SU-DHL-6 (cell line): Measurements from ENCODE around the gene GPC1.

Experiments
- H2AFZ ChIP-seq: fragments of 200-600 bp; sonication (generic); 2 replicates; pipeline ENCODE4 v1.6.1; 2014; ENCODE audit warnings: low read depth, mild to moderate bottlenecking, moderate library complexity, mixed read lengths, antibody characterized with exemption, low read length; ENCODE audit not compliant: severe bottlenecking
- H3F3A ChIP-seq: fragments of 200-600 bp; shearing (Covaris generic); 2 replicates; pipeline ENCODE4 v1.6.0; 2016; ENCODE audit warnings: antibody characterized with exemption, mild to moderate bottlenecking; ENCODE audit not compliant: insufficient read depth
- H3K27ac ChIP-seq: fragments of 200-600 bp; sonication (generic); 2 replicates; pipeline ENCODE4 v1.5.1; 2016; ENCODE audit warnings: low read depth, mild to moderate bottlenecking, low read length, moderate library complexity, mixed read lengths
- H3K27me3 ChIP-seq: fragments of 200-600 bp; sonication (generic), shearing (Covaris generic); 2 replicates; pipeline ENCODE4 v1.6.0; 2014; ENCODE audit warnings: mild to moderate bottlenecking, low read length
- H3K36me3 ChIP-seq: fragments of 200-600 bp; sonication (generic); 2 replicates; pipeline ENCODE4 v1.6.1; 2014; ENCODE audit warnings: mild to moderate bottlenecking, low read length, mixed read lengths
- H3K4me2 ChIP-seq: fragments of 300-600, 200-600 bp; shearing (Covaris generic), sonication (generic); 2 replicates; pipeline ENCODE4 v1.6.0; 2014; ENCODE audit warnings: low read length, low read depth, mild to moderate bottlenecking; ENCODE audit not compliant: poor library complexity, severe bottlenecking
- H3K4me3 ChIP-seq: fragments of 200-600 bp; sonication (generic); 2 replicates; pipeline ENCODE4 v1.5.1; 2014; ENCODE audit warnings: antibody characterized with exemption, low read length, mild to moderate bottlenecking, mixed read lengths; ENCODE audit not compliant: insufficient read depth, poor library complexity, severe bottlenecking
- H3K79me2 ChIP-seq: fragments of 200-600 bp; sonication (generic); 2 replicates; pipeline ENCODE4 v1.6.1; 2014; ENCODE audit warnings: mild to moderate bottlenecking, low read length, moderate library complexity; ENCODE audit not compliant: insufficient read depth
- H3K9ac ChIP-seq: fragments of 200-600 bp; sonication (generic); 2 replicates; pipeline ENCODE4 v1.7.0; 2014; ENCODE audit warnings: mild to moderate bottlenecking, low read length
- H3K9me2 ChIP-seq: fragments of 200-600 bp; sonication (generic); replicated peaks from 2 replicates; pipeline ENCODE4 v1.6.1; 2014; ENCODE audit warnings: low read length; ENCODE audit not compliant: insufficient read depth
- H3K9me3 ChIP-seq: fragments of 200-600 bp; sonication (generic); 2 replicates; pipeline ENCODE4 v1.6.1; 2014; ENCODE audit warnings: low read length, mixed read lengths; ENCODE audit not compliant: insufficient read depth
- H4K20me1 ChIP-seq: fragments of 200-600 bp; sonication (generic); 2 replicates; pipeline ENCODE4 v1.6.1; 2014; ENCODE audit warnings: low read depth, mild to moderate bottlenecking, antibody characterized with exemption, low read length, moderate library complexity, mixed read lengths
- CTCF ChIP-seq: fragments of 200-600 bp; sonication (generic); IDR thresholded peaks from one replicate; pipeline ENCODE4 v1.5.1; 2017; ENCODE audit warnings: antibody characterized with exemption, mild to moderate bottlenecking, low read length, moderate library complexity; ENCODE audit not compliant: insufficient read depth, poor library complexity, severe bottlenecking
- EZH2phosphoT487 ChIP-seq: fragments of 200-600 bp; sonication (generic), shearing (Covaris generic); conservative IDR thresholded peaks from 2 replicates; pipeline ENCODE4 v1.6.1; 2018; ENCODE audit warnings: mild to moderate bottlenecking, antibody characterized with exemption, low read length, moderate library complexity, mixed read lengths

Gene GPC1

GRCh38 chr2:240465765-240466578 is 30.5 kb downstream of the GPC1 start:
- no peak overlapping the region for H3K27ac ChIP-seq
- H3K9ac ChIP-seq = no peak overlapping the region
- TF ChIP-seq CTCF (no peak), EZH2phosphoT487 (no peak)

GRCh38 chr2:240466579-240467148 is 31.2 kb downstream of the GPC1 start:
- H3K4me3 ChIP-seq = no peak overlapping the region
- no peaks in the 10 kb centered on the region for H4K20me1 ChIP-seq
- H3K9ac ChIP-seq = no peak overlapping the region
- H3K79me2 ChIP-seq = no peaks in the 10 kb centered on the region
- H3K27ac ChIP-seq = no peak overlapping the region
- H3K27me3 ChIP-seq = no peaks in the 10 kb centered on the region
- H2AFZ ChIP-seq = no peak overlapping the region
- no peaks in the 10 kb centered on the region for H3K9me2 ChIP-seq
- no peaks in the 10 kb centered on the region for H3K9me3 ChIP-seq
- no peak overlapping the region for H3K4me2 ChIP-seq
- TF ChIP-seq EZH2phosphoT487 (no peak), CTCF (no peak)
- no peaks in the 10 kb centered on the region for H3F3A ChIP-seq
- H3K36me3 ChIP-seq = no peaks in the 10 kb centered on the region

More at GRCh38 chr2:240465765-240466578, 30.5 kb downstream of the GPC1 start:
- Histone ChIP-seq H3K4me2 (no peak overlapping the region), H4K20me1 (no peaks in the 10 kb centered on the region), H3K27me3 (no peaks in the 10 kb centered on the region), H3K36me3 (no peaks in the 10 kb centered on the region), H3K79me2 (no peaks in the 10 kb centered on the region), H3K9me2 (no peaks in the 10 kb centered on the region), H3K4me3 (no peak overlapping the region), H3F3A (no peaks in the 10 kb centered on the region), H3K9me3 (no peaks in the 10 kb centered on the region), H2AFZ (no peak overlapping the region)

GRCh38 chr2:240467149-240467642 is 31.7 kb downstream of the GPC1 start:
- no peaks in the 10 kb centered on the region for H3F3A ChIP-seq
- no peak overlapping the region for H3K4me2 ChIP-seq
- H3K36me3 ChIP-seq = no peaks in the 10 kb centered on the region
- no peak overlapping the region for H3K27ac ChIP-seq
- TF ChIP-seq CTCF (no peak), EZH2phosphoT487 (no peak)
- no peaks in the 10 kb centered on the region for H3K9me2 ChIP-seq
- H3K79me2 ChIP-seq = no peaks in the 10 kb centered on the region
- H2AFZ ChIP-seq = no peak overlapping the region
- no peaks in the 10 kb centered on the region for H4K20me1 ChIP-seq
- no peaks in the 10 kb centered on the region for H3K9me3 ChIP-seq
- no peak overlapping the region for H3K9ac ChIP-seq
- H3K27me3 ChIP-seq = no peaks in the 10 kb centered on the region
- H3K4me3 ChIP-seq = no peak overlapping the region
